ENCODE measurements around the gene ARHGAP6.
A peak's percentile ranks its signal among the peaks of the same experiment; 100 is the strongest.
"Not testable (repeated sequence)": the region's sequence is repeated elsewhere in the genome, so short reads cannot be mapped to it uniquely, and the experiment has no call there.

ARHGAP6 gene

GRCh38 chrX:11381464-11381863 lies 284.3 kb downstream of the ARHGAP6 start:
- peak; percentile 59 for DNase-seq

GRCh38 chrX:11380187-11380844 lies 285.4 kb downstream of the ARHGAP6 start:
- peak; percentile 13 for DNase-seq

- no peak for DNase-seq
These were observed 289.6 kb downstream of the ARHGAP6 start for GRCh38 chrX:11376163-11376562.

GRCh38 chrX:11375614-11376119 lies 290.1 kb downstream of the ARHGAP6 start:
- no peak for DNase-seq

GRCh38 chrX:11374570-11374969 lies 291.1 kb downstream of the ARHGAP6 start:
- DNase-seq: no peak

- DNase-seq: no peak
These were observed 294.6 kb downstream of the ARHGAP6 start for GRCh38 chrX:11371106-11371505.

GRCh38 chrX:11367609-11368430 lies 297.9 kb downstream of the ARHGAP6 start:
- DNase-seq: peak; percentile 42

- DNase-seq: no peak
These were observed 298.6 kb downstream of the ARHGAP6 start for GRCh38 chrX:11366998-11367595.

GRCh38 chrX:11365426-11365825 lies 300.3 kb downstream of the ARHGAP6 start:
- no peak for DNase-seq

GRCh38 chrX:11364835-11365234 lies 300.9 kb downstream of the ARHGAP6 start:
- no peak for DNase-seq

- DNase-seq: not testable (repeated sequence)
These were observed 301.9 kb downstream of the ARHGAP6 start for GRCh38 chrX:11363825-11364224.

- DNase-seq: no peak
These were observed 302.6 kb downstream of the ARHGAP6 start for GRCh38 chrX:11363069-11363594.

- DNase-seq: not testable (repeated sequence)
These were observed 304.1 kb downstream of the ARHGAP6 start for GRCh38 chrX:11361666-11362065.

GRCh38 chrX:11355944-11356343 lies 309.8 kb downstream of the ARHGAP6 start:
- DNase-seq: not testable (repeated sequence)

GRCh38 chrX:11355259-11355909 lies 310.3 kb downstream of the ARHGAP6 start:
- no peak for DNase-seq

- peak; percentile 26 for DNase-seq
These were observed 313.4 kb downstream of the ARHGAP6 start for GRCh38 chrX:11352296-11352741.

- peak; percentile 67 for DNase-seq
These were observed 314.1 kb downstream of the ARHGAP6 start for GRCh38 chrX:11351375-11352295.

GRCh38 chrX:11349661-11350337 lies 315.9 kb downstream of the ARHGAP6 start:
- DNase-seq: no peak

- no peak for DNase-seq
These were observed 316.7 kb downstream of the ARHGAP6 start for GRCh38 chrX:11349020-11349419.

GRCh38 chrX:11347300-11347699 lies 318.4 kb downstream of the ARHGAP6 start:
- DNase-seq: no peak

GRCh38 chrX:11346121-11346682 lies 319.5 kb downstream of the ARHGAP6 start:
- DNase-seq: no peak

Data from EL (cell line).